VCaP (cell line): ENCODE measurements around the gene TNIK.

ENCODE experiments used
- H3K27ac ChIP-seq: fragments of 450-650 bp; 2 replicates; pipeline ENCODE4 v1.5.1; 2017
- TF ChIP-seq, protein P1 (sequence below): fragments of 450-650 bp; conservative IDR thresholded peaks from 2 replicates; pipeline ENCODE4 v1.5.1; 2017; ENCODE audit warnings: mild to moderate bottlenecking, moderate library complexity

The TNIK gene

DNA sequence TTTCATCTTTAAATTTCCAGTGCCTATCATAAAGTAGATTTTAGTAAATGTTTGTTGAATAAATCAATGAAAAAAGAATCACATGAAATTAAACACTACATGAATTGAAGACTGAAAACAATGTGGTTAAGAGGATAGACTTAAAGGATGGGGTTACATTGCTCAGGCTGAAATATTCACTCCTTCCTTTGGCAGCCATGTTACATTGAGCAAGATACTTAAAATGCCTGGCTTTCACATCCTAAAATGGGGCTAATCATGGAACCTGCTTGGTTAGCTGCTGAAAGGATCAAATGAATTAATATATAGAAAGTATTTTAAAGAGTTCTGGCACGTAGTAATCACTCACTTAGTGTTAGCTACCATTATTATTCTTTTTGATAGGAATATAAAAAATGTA, 236.8 kb downstream of the TNIK start:
- TF ChIP-seq, protein P1, sequence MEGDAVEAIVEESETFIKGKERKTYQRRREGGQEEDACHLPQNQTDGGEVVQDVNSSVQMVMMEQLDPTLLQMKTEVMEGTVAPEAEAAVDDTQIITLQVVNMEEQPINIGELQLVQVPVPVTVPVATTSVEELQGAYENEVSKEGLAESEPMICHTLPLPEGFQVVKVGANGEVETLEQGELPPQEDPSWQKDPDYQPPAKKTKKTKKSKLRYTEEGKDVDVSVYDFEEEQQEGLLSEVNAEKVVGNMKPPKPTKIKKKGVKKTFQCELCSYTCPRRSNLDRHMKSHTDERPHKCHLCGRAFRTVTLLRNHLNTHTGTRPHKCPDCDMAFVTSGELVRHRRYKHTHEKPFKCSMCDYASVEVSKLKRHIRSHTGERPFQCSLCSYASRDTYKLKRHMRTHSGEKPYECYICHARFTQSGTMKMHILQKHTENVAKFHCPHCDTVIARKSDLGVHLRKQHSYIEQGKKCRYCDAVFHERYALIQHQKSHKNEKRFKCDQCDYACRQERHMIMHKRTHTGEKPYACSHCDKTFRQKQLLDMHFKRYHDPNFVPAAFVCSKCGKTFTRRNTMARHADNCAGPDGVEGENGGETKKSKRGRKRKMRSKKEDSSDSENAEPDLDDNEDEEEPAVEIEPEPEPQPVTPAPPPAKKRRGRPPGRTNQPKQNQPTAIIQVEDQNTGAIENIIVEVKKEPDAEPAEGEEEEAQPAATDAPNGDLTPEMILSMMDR: no peak
- H3K27ac ChIP-seq: no peak overlapping the region

DNA sequence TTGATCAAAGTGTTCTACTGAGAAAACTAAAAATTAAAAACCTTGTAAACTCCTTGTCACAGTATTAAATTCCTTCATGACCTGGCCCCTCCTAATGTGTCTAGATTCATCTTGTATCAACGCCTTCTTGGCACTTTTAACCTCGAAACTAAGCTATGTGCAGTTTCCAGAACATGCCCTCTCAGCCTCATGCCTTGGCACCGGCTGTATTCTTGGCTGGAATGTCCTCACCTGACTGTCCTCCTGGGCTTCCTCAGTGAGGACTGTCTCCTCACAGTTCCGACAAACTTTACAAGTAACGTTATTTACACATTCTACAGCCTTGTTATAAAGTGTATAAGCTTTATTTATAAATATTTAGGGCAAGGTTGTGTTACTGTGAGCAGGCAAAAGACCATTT, 237.2 kb downstream of the TNIK start:
- TF ChIP-seq, protein P1: no peak
- H3K27ac ChIP-seq: no peak overlapping the region

DNA sequence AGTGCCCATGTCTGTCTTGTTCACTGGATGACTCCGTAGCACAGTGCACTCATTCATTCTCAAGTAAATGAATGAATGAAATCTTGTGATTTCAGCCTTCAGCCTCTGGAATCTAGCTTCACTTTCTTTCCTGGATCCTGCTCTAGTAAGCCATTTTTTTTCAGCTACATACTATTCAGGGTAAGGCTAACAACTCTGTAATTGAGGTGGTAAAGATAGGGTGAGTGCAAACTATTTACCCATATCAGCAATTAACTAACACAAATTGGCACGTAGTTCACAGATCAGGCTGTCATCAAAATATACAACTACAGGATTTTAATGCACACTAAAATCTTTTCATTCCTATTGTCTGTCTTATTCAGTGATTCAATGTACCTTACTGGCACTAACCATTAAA, 238.6 kb downstream of the TNIK start:
- TF ChIP-seq, protein P1: no peak
- no peak overlapping the region for H3K27ac ChIP-seq

DNA sequence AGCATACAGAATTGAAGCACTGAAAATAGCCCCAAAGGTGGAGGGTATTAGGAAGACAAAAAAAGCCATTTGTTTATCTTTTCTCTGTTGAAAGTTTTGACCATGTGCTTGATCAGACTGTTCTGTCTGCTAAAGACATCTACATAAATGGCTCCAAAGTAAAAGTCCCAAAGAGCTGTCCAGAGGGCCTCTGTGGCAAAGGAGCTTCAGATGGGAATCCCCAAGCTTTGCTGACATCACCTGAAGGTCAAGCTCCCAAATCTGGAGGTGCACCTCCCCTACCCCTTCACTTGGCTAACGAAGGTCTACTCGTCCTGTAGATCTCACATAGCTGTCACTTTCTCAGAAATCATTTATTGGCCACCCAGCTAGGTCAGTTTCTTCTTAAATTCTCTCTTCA, 239.1 kb downstream of the TNIK start:
- no peak overlapping the region for H3K27ac ChIP-seq

DNA sequence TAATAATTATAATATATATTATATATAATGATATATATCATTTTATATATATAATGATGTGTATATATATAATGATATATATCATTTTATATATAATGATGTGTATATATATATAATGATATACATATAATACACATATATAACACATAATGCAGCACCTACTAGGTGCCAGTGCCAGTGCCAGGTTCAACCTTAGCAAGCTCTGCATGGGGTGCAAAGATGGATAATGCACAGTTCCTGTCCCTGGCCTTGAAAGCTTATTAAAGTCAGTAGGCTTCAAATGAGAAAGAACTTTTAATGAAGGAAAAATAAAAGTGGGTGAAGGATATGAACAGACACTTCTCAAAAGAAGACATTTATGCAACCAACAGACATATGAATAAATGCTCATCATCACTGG, 240.9 kb downstream of the TNIK start:
- H3K27ac ChIP-seq: no peak overlapping the region
- TF ChIP-seq, protein P1: no peak

More for the DNA sequence above, 239.1 kb downstream of the TNIK start:
- TF ChIP-seq, protein P1: no peak

DNA sequence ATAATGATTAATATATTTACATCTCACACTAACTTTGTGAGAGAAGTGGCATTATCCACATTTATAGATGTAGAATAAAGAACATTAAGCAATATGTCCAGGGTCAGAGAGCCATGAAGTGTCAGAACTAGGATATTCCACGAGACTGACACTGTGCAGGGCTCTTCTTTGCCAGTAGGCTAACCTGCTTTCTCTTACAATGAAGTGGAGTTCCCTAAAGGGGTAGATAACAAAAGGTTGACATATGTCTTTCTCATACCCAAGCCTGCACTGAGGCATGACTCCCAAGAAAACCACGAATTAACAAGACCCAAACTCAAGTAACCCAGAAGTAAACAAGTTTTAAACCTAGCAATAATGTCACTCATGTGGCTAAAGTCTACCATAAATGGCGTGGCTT, 242.1 kb downstream of the TNIK start:
- TF ChIP-seq, protein P1: no peak

DNA sequence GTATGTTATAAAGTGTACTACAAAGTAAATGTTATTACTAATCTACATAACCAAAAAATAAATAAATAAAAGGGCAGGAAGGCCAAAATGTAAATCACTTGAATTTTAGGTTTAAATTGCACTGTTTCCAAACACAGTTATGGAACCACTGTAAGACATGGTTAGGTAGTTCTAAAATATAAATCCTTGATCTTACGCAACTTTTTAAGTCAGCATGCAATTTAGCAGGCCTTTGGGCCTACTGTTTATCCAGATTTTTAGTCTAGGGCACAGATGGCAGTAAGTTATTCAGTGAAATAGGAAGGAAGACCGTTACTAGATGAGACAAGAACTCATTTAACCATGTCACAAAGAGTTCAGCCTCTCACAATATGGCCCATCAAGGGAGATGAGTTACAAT, 246.3 kb downstream of the TNIK start:
- no peak overlapping the region for H3K27ac ChIP-seq
- TF ChIP-seq, protein P1: no peak

More for the DNA sequence above, 242.1 kb downstream of the TNIK start:
- H3K27ac ChIP-seq: no peak overlapping the region

DNA sequence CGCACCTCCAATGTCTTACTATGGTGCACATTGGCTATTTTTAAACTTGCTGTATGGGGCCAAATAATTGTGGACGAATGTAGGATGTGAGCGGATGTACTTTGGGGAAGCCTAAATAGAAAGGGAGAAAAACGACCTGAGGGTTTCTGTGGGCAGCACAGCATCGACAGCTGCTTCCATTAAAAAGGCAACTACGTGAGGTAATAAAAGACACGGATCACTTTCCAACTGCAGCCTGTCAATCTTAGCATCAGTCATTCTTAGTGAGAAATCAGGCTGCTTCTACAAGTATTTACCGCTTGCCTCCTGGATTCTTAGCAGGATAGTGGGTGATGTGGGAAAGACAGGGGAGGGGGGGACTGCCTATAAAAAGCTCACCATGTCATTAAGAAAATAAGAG, 247.0 kb downstream of the TNIK start:
- H3K27ac ChIP-seq: no peak overlapping the region
- TF ChIP-seq, protein P1: no peak
